ENCODE data around the gene SLC28A3. TPM values are rescaled to one million over a fixed set of nuclear protein-coding genes. Genes with fewer than 3 reads are reported as not detected.

Gene SLC28A3
- total and polyA plus RNA-seq, 2 donors (not counting 3 experiments of a cell fraction or from before 2014, with no cell fraction given): not detected

GRCh38 chr9:84379740-84380139, 39.2 kb upstream of the SLC28A3 start:
- no peak overlapping the region for H3K9ac ChIP-seq (replicated peaks; ENCODE audit: extremely low read depth, insufficient read depth, low read length)
- FAIRE-seq (no peak), DNase-seq (ENCODE audit: low read depth, low spot score) (no peak)
- dilution Hi-C loops (cut with MboI; ENCODE audit: extremely low pct_ligation_motif_present, low sequenced_read_pairs): no loop called here
- no peaks in the 10 kb centered on the region for H3K27me3 ChIP-seq (ENCODE audit: control insufficient read depth in 2 of 2, insufficient read depth in 2 of 2, low read length in 2 of 2)
- H3K9me3 ChIP-seq (replicated peaks; ENCODE audit: control insufficient read depth, insufficient read depth, low read length): no peaks in the 10 kb centered on the region
- H3K36me3 ChIP-seq (ENCODE audit: control insufficient read depth in 2 of 2, extremely low read depth in 1 of 2, insufficient read depth in 2 of 2, low read length in 2 of 2): no peaks in the 10 kb centered on the region
- H3K9me1 ChIP-seq (replicated peaks; ENCODE audit: control insufficient read depth, extremely low read depth, insufficient read depth, low read length): no peaks in the 10 kb centered on the region
- ChIA-PET POLR2A (no interaction called here), CTCF (interaction anchor here (1.4 kb wide), 1 partner anchor 17 kb away, joined by 5 read pairs; no protein-coding TSS in a partner anchor)
- H3K4me1 ChIP-seq (ENCODE audit: control insufficient read depth, extremely low read depth, insufficient read depth, low read length): no peaks in the 10 kb centered on the region
- H3K27ac ChIP-seq (ENCODE audit: insufficient read depth, low read depth, low read length): no peak overlapping the region
- no peaks in the 10 kb centered on the region for H4K20me1 ChIP-seq (replicated peaks; ENCODE audit: control insufficient read depth, extremely low read depth, insufficient read depth, low read length)
- no peak overlapping the region for H3K4me2 ChIP-seq (ENCODE audit: insufficient read depth, low read length)
- intact Hi-C loops (cut with micrococcal nuclease): no loop called here
- no TSS peak for BruUV-seq (replicated peaks)
- no peak overlapping the region for H2AFZ ChIP-seq (ENCODE audit: low read depth, low read length)
- H3K79me2 ChIP-seq (ENCODE audit: control insufficient read depth, insufficient read depth, low read length): no peaks in the 10 kb centered on the region
- TF ChIP-seq MYC (IDR thresholded peaks at IDR 0.05; ENCODE audit: low read depth, low read length): no peak
- TF ChIP-seq EZH2 (IDR thresholded peaks at IDR 0.05; ENCODE audit: borderline replicate concordance, low read depth, low read length, severe bottlenecking): no peak
- TF ChIP-seq JUN (IDR thresholded peaks at IDR 0.05; ENCODE audit: borderline replicate concordance, insufficient read depth, insufficient read length, low read depth): no peak
- H3K4me3 ChIP-seq (replicated peaks in 1 of 3; ENCODE audit: insufficient read depth in 1 of 3, low read depth in 1 of 3, low read length in 3 of 3): no peak overlapping the region

- FAIRE-seq: no peak
- TF ChIP-seq JUN (IDR thresholded peaks at IDR 0.05; ENCODE audit: borderline replicate concordance, insufficient read depth, insufficient read length, low read depth) (no peak), FOS (IDR thresholded peaks at IDR 0.05; ENCODE audit: borderline replicate concordance, insufficient read depth, low read length) (no peak), POLR2AphosphoS5 (IDR thresholded peaks at IDR 0.05; ENCODE audit: insufficient read depth, low read depth, low read length) (no peak), MYC (IDR thresholded peaks at IDR 0.05; ENCODE audit: low read depth, low read length) (no peak), EZH2 (IDR thresholded peaks at IDR 0.05; ENCODE audit: borderline replicate concordance, low read depth, low read length, severe bottlenecking) (no peak), MAX (IDR thresholded peaks at IDR 0.05; ENCODE audit: insufficient read depth, insufficient read length) (no peak), GATA2 (IDR thresholded peaks at IDR 0.05; ENCODE audit: insufficient read depth, insufficient read length, low read depth, low read length) (no peak), POLR2A (IDR thresholded peaks at IDR 0.05; ENCODE audit: low read depth, low read length) (no peak)
- H3K36me3 ChIP-seq (ENCODE audit: control insufficient read depth in 2 of 2, extremely low read depth in 1 of 2, insufficient read depth in 2 of 2, low read length in 2 of 2): no peaks in the 10 kb centered on the region
- ChIA-PET CTCF (no interaction called here), POLR2A (no interaction called here)
- H4K20me1 ChIP-seq (replicated peaks; ENCODE audit: control insufficient read depth, extremely low read depth, insufficient read depth, low read length): no peaks in the 10 kb centered on the region
- H2AFZ ChIP-seq (ENCODE audit: low read depth, low read length): no peak overlapping the region
- H3K4me2 ChIP-seq (ENCODE audit: insufficient read depth, low read length): no peak overlapping the region
- no peak overlapping the region for H3K27ac ChIP-seq (ENCODE audit: insufficient read depth, low read depth, low read length)
- no peaks in the 10 kb centered on the region for H3K4me1 ChIP-seq (ENCODE audit: control insufficient read depth, extremely low read depth, insufficient read depth, low read length)
- no peak overlapping the region for H3K4me3 ChIP-seq (replicated peaks in 1 of 3; ENCODE audit: insufficient read depth in 1 of 3, low read depth in 1 of 3, low read length in 3 of 3)
- dilution Hi-C loops (cut with MboI; ENCODE audit: extremely low pct_ligation_motif_present, low sequenced_read_pairs): no loop called here
- intact Hi-C loops (cut with micrococcal nuclease): no loop called here
- H3K79me2 ChIP-seq (ENCODE audit: control insufficient read depth, insufficient read depth, low read length): no peaks in the 10 kb centered on the region
- no peaks in the 10 kb centered on the region for H3K9me1 ChIP-seq (replicated peaks; ENCODE audit: control insufficient read depth, extremely low read depth, insufficient read depth, low read length)
- no TSS peak for BruUV-seq (replicated peaks)
- no peak for DNase-seq (ENCODE audit: low read depth, low spot score)
- no peak overlapping the region for H3K9ac ChIP-seq (replicated peaks; ENCODE audit: extremely low read depth, insufficient read depth, low read length)
- no peaks in the 10 kb centered on the region for H3K9me3 ChIP-seq (replicated peaks; ENCODE audit: control insufficient read depth, insufficient read depth, low read length)
- no peaks in the 10 kb centered on the region for H3K27me3 ChIP-seq (ENCODE audit: control insufficient read depth in 2 of 2, insufficient read depth in 2 of 2, low read length in 2 of 2)
Measured at GRCh38 chr9:84375954-84376353, 35.4 kb upstream of the SLC28A3 start.
